NCI-H1105 (cell line): ENCODE measurements around the gene SFR1.
"Not testable (repeated sequence)": the region's sequence is repeated elsewhere in the genome, so short reads cannot be mapped to it uniquely, and the experiment has no call there.

Experiments
- DNase-seq: peaks from one replicate; lab custom pipeline; 2025; lab: John Stamatoyannopoulos, UW

Gene SFR1

DNA sequence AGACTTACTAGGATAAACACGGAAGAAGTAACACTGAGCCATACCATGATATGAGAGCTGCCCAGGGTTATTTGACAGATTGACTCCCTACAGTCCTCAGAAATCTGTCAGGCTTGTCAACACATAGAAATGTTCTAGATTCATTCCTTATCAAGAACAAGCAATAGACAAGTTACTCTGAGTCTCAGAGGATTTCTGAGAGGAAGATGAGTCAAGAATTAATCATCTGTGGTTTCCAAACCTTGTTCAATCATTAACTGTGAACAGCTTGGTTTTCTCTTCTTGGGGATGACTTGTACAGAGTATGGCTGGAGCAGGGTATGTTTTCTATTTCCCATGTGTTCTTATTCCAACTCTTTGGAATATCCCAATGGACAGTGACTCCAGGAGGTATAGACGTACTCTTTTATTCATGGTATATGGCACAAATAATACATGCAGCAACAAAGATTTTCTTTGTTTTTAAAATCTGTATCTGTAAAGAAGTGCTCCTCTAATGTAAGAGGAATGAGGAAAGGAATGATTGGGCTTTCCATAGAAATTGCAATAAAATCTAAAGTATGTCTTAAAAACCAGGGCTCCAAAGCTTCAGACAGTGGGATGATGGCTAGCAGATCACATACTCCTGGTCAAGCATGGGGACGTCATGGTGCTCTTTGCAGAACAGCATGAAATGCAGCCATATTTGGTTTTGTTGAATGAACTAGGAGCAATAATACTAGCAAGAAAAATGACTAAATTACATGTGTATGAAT, 11.9 kb upstream of the SFR1 start:
- DNase-seq: no peak

GRCh38 chr10:104113376-104113956, 8.5 kb upstream of the SFR1 start:
- DNase-seq: no peak

- peak; percentile 16 for DNase-seq
These were observed 4.1 kb upstream of the SFR1 start for GRCh38 chr10:104117839-104118323.

DNA sequence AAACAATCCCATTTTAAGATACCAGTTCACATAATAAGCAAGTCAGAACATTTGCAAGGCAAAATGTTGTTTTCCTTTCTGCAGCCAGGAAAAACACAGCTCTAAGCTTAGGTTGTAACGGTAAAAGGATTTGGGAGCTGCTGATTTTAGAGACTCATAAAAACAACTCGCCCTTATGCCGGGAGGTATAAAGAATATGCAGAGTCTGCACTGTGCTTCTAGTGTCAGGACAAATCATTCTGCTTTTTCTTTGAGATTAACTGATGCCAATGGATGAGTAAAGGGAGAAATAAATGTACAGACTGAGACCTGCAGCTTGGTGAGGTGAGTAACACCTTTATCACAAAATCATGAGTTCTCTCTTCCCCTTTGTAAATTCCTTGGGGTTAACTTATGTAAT, 2.0 kb upstream of the SFR1 start:
- DNase-seq: no peak

- DNase-seq: no peak
These were observed 1.5 kb upstream of the SFR1 start for GRCh38 chr10:104120512-104120902.

DNA sequence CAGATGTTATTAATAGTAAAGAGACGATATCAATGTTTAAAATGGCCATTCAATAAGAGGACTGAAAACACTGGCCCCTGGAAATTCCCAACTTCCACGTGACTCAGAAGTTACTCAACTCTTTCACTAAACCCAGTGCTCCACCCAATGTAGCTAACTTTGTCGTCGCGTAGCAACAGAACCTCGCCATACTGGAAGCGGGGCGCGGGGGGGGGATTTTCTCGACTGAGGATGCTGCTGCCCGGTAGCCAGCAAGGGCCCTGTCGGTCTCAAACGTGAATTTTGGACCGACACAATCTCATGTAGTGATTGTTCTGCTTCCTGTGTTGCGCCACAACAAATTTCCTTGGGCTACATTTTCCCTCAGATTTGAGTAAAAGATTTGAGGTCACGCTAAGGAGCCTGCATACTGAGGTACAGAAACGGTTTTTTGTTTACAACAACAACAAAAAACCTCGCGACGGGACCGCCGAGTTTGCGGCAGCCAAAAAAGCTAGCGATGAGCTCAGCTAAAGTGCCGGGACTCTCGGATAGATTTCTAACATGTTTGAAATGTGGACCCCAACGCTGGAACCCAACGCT, 977 bp upstream of the SFR1 start:
- DNase-seq: peak; percentile 56

GRCh38 chr10:104122225-104123107, 495 bp downstream of the SFR1 start:
- no peak for DNase-seq

DNA sequence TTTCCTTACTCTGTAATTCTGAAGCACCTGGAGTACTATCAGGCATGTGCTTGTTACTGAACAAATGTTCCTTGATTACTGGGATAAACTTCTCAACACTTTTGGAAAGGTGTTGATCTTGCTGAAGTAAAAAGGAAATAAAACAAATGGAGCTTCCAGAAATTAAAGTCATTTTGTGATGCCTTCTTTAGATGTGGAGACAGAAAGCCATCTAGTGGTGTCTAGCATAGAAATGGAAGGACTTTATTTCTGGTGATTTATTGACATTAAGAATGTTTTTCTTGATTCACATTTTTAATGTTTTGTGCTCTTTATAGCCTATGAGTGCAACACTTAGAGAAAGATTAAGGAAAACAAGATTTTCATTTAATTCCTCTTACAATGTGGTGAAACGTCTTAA, 1.4 kb downstream of the SFR1 start:
- no peak for DNase-seq

- DNase-seq: peak; percentile 19
These were observed 5.4 kb downstream of the SFR1 start for GRCh38 chr10:104127411-104127810.

- no peak for DNase-seq
These were observed 6.2 kb downstream of the SFR1 start for GRCh38 chr10:104128214-104128613.

GRCh38 chr10:104130041-104130440, 8.1 kb downstream of the SFR1 start:
- DNase-seq: no peak

DNA sequence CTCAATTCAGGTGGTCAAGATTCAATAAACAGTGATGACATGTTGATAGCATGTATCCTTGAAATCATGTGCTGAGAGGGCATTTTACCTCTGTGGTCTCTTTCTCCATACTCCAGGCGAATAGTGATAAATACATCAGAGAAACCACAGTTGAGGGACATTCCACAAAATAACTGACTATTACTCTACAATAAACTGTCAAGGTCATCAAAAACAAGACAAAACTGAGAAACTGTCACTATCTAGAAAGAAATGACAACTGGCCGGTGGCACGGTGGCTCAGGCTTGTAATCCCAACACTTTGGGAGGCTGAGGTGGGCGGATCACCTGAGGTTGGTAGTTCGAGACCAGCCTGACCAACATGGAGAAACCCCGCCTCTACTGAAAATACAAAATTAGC, 16.2 kb downstream of the SFR1 start:
- DNase-seq: no peak

GRCh38 chr10:104139221-104139620, 17.2 kb downstream of the SFR1 start:
- DNase-seq: no peak

DNA sequence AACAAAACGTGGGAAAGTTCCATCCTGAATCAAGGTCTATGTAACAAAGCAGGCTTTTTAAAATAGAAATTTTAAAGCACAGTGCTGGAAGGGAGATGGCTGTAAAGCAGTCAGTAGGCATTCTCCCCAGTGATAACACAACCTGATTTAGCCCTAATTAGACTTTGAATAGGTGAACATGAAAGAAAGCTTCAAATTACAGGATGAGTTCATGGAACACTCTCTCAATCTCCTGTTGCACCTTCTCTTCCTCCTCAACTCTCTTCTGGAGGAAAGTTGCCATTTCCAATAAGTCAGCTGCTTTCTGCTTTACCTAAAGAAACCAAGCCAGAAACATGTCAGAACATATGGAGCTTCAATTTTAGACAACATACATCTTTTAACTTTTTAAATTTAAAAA, 20.1 kb downstream of the SFR1 start:
- DNase-seq: no peak

GRCh38 chr10:104143829-104144228, 21.9 kb downstream of the SFR1 start:
- no peak for DNase-seq

- no peak for DNase-seq
These were observed 23.0 kb downstream of the SFR1 start for GRCh38 chr10:104144931-104145330.

DNA sequence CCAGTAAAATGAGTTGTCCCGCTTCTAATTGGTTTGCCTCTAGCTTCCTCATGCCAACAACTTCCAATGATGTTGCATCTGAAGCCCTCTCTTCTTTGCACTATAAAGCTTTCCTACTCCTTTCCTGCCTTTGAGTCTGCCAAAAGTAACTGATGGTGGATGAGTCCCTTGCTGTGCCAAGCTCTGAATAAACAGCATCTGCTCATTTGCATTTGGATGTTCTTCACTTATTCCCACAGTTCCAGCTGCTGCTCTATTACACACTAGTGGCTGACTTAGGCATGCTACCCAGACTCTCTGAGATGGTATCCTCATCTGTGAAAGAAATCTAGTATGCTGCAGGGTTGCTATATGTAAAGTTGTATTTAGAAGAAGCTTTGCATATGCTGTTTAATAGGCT, 24.9 kb downstream of the SFR1 start:
- DNase-seq: no peak

DNA sequence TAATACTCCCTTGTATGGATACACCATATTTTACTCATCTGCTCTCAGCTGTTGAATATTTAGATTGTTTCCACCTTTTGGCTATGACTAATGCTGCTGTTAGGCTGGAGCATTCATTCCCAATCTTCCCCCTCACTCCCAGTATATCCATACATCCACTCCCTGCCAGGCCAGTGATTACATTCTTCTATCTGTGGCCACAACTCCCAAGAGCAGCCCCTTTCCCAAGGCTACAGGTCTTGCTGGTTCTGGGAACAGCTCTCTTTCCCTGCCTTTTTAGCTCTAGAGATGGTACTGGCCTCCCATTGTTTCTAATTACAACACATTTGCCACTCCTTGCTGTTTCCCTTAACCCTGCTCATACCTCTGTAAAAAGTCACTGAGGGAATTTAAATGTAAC, 28.2 kb downstream of the SFR1 start:
- DNase-seq: no peak

GRCh38 chr10:104151737-104152136, 29.8 kb downstream of the SFR1 start:
- no peak for DNase-seq

GRCh38 chr10:104155591-104155990, 33.6 kb downstream of the SFR1 start:
- no peak for DNase-seq

GRCh38 chr10:104170610-104171254, 48.8 kb downstream of the SFR1 start:
- DNase-seq: no peak

DNA sequence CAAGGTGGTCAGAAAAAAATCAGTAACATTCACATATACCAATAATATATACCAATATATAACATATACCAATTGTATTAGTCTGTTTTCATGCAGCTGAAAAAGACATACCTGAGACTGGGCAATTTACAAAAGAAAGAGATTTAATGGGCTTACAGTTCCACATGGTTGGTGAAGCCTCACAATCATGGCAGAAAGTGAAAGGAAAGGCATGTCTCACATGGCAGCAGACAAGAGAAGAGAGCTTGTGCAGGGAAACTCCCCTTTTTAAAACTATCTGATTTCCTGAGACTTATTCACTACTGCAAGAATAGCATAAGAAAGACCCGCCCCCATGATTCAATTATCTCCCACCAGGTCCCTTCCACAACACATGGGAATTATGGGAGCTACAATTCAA, 52.2 kb downstream of the SFR1 start:
- not testable (repeated sequence) for DNase-seq
